Gastroesophageal sphincter (tissue), 4 donors: ENCODE results near the gene BCDIN3D. TPM values are rescaled to one million over a fixed set of nuclear protein-coding genes. Genes with fewer than 3 reads are reported as not detected.
A peak's percentile ranks its signal among the peaks of the same experiment; 100 is the strongest.

Experiments
- ATAC-seq: fragments of 150-250 bp; one replicate; pipeline ENCODE4 v1.9.1; 2016; ENCODE audit warnings: mild to moderate bottlenecking, moderate library complexity
- H3K27ac ChIP-seq, 4 donors: fragments of 200-600 bp; sonication (generic) in 3 of 4; 1 replicate in 3 of 4; 2 replicates in 1 of 4; pipeline ENCODE4 v1.5.1; 2016 to 2019
- H3K27me3 ChIP-seq: fragments of 200-600 bp; sonication (generic); one replicate; pipeline ENCODE4 v1.5.1; 2019
- H3K36me3 ChIP-seq, 2 donors: fragments of 200-600 bp; sonication (generic); one replicate each; pipeline ENCODE4 v1.5.1; 2019; ENCODE audit warnings: control low read depth in 1 of 2
- H3K4me1 ChIP-seq, 3 donors: fragments of 200-600 bp; sonication (generic); 1 replicate in 2 of 3; 2 replicates in 1 of 3; pipeline ENCODE4 v1.5.1; 2016 to 2019; ENCODE audit warnings: control low read depth in 2 of 3
- H3K4me3 ChIP-seq, 2 donors: fragments of 200-600 bp; sonication (generic); one replicate each; pipeline ENCODE4 v1.5.1; 2019; ENCODE audit warnings: mild to moderate bottlenecking in 1 of 2, moderate library complexity in 1 of 2
- H3K9me3 ChIP-seq, 3 donors: fragments of 200-600 bp; sonication (generic); one replicate each; pipeline ENCODE4 v1.5.1; 2017 to 2019; ENCODE audit warnings: control low read depth in 2 of 3
- CTCF ChIP-seq, 4 experiments: fragments of 200-600 bp in 2 of 4; fragments of 450-650 bp in 2 of 4; sonication (generic) in 1 of 4; IDR thresholded peaks; one replicate each; pipeline ENCODE4 v1.5.1; 2017 to 2019; ENCODE audit warnings: antibody characterized with exemption in 4 of 4, mild to moderate bottlenecking in 2 of 4, moderate library complexity in 2 of 4
- EP300 ChIP-seq: sonication (generic); formaldehyde crosslinking; IDR thresholded peaks from one replicate; pipeline ENCODE4 v1.6.1; 2017; ENCODE audit warnings: antibody characterized with exemption, mild to moderate bottlenecking
- POLR2A ChIP-seq, 2 donors: fragments of 450-650 bp; IDR thresholded peaks; one replicate each; pipeline ENCODE4 v1.6.1; 2017; ENCODE audit warnings: antibody characterized with exemption in 2 of 2, mild to moderate bottlenecking in 2 of 2, moderate library complexity in 1 of 2
- POLR2AphosphoS5 ChIP-seq: sonication (generic); formaldehyde crosslinking; IDR thresholded peaks from one replicate; pipeline ENCODE4 v1.6.1; 2017; ENCODE audit warnings: antibody characterized with exemption
- WGBS, 2 donors: methylation state at CpG; one replicate each; pipeline ENCODE4 v1.1.5; 2018; ENCODE audit warnings: low coverage in 1 of 2; 5-methylcytosine and 5-hydroxymethylcytosine counted together
- total RNA-seq, 4 donors: library from RNA; depleted of rRNA; stranded (reverse); fragments of >200 nt; gene quantifications; one replicate each; pipeline ENCODE4 v1.1.0, GENCODE V29; 2016

Gene BCDIN3D
- total RNA-seq, 4 donors from 2014 or later: 2.6 to 4.7 (median 3.4) TPM

DNA sequence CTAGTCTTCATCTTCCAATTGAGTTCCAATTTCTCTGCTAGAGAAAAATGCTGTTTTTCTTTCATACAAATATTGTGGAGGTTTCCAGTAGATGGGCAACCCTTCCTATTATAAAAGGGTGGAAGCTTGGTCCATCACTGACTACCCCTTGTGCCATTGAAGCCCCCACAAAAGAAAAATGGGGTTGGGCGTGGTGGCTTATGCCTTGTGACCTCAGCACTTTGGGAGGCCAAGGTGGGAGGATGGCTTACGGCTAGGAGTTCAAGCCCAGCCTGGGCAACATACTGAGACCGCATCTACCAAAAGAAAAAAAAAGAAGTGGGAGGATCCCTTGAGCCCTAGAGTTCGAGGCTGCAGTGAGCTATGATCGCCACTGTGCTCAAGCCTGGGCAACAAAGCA is 37.5 kb downstream of the BCDIN3D start:
- TF ChIP-seq EP300 (no peak), CTCF (IDR thresholded peaks at IDR 0.05) (no peak), POLR2AphosphoS5 (no peak), POLR2A (IDR thresholded peaks at IDR 0.05) (no peak)
- no peaks in the 10 kb centered on the region for H3K9me3 ChIP-seq
- no peaks in the 10 kb centered on the region for H3K27me3 ChIP-seq
- H3K4me1 ChIP-seq: peaks cover 0 to 46% (median 12%) of the 10 kb centered on the region in 3 donors
- no peak for ATAC-seq
- WGBS, 2 donors: 92 to 95% methylated on average over 2 to 3 of the region's 5 CpGs
- no peak overlapping the region for H3K4me3 ChIP-seq
- H3K27ac ChIP-seq: no peak overlapping the region
- peaks cover 0 to 63% of the 10 kb centered on the region in 2 donors for H3K36me3 ChIP-seq

GRCh38 chr12:49804821-49805220 is 38.1 kb downstream of the BCDIN3D start:
- Histone ChIP-seq H3K27ac (no peak overlapping the region), H3K4me3 (no peak overlapping the region), H3K4me1 (peaks cover 0 to 40% (median 10%) of the 10 kb centered on the region in 3 donors), H3K27me3 (no peaks in the 10 kb centered on the region), H3K9me3 (no peaks in the 10 kb centered on the region), H3K36me3 (peaks cover 0 to 69% of the 10 kb centered on the region in 2 donors)
- TF ChIP-seq CTCF (IDR thresholded peaks at IDR 0.05) (no peak), EP300 (no peak), POLR2A (IDR thresholded peaks at IDR 0.05) (no peak), POLR2AphosphoS5 (no peak)
- no peak for ATAC-seq
- WGBS, 2 donors: 85 to 100% methylated on average over 3 to 8 of the region's 10 CpGs

DNA sequence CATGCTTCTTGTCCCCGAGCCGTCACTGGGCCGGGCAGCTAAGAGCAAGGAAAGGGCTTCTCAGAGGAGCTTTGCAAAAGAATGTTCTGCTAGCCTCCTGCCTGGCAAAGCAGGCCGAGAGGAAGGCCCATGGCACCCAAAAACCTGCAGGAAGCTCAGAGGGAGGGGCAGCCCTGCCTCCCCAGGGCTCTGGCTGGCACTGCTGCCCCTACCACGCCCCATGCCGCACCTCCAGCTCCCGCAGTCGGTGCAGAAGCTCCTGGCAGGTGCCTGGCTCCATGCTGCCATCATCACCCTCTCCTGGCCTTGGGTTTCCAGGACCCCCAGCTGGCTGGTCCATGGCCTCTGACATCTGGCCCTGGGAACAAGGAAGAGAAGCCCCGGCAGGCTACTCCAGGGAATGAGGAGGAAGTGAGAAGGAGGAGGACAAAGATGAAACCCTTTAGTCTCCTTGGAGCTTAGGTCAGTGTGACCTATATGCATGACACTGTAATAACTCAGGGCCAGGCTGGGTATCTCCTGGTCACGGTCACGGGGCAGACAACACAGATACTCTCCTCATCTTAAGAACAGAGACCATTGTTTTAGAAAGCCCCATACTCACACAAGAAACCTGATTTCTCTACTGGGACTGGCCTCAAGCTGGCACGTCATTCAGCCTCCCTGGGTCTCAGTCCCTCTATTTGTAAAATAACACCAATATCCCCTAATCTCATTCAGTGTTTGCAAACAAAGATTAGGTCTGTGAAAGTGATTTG is 39.0 kb downstream of the BCDIN3D start:
- TF ChIP-seq POLR2A (IDR thresholded peaks at IDR 0.05) (no peak), EP300 (no peak), POLR2AphosphoS5 (no peak), CTCF (IDR thresholded peaks at IDR 0.05) (no peak)
- Histone ChIP-seq H3K27ac (no peak overlapping the region), H3K36me3 (peaks cover 0 to 79% of the 10 kb centered on the region in 2 donors), H3K27me3 (no peaks in the 10 kb centered on the region), H3K9me3 (no peaks in the 10 kb centered on the region), H3K4me1 (peaks cover 0 to 30% (median 7%) of the 10 kb centered on the region in 3 donors), H3K4me3 (no peak overlapping the region)
- 90 to 95% methylated on average over 3 to 4 of the region's 12 CpGs for WGBS, 2 donors
- ATAC-seq: no peak

DNA sequence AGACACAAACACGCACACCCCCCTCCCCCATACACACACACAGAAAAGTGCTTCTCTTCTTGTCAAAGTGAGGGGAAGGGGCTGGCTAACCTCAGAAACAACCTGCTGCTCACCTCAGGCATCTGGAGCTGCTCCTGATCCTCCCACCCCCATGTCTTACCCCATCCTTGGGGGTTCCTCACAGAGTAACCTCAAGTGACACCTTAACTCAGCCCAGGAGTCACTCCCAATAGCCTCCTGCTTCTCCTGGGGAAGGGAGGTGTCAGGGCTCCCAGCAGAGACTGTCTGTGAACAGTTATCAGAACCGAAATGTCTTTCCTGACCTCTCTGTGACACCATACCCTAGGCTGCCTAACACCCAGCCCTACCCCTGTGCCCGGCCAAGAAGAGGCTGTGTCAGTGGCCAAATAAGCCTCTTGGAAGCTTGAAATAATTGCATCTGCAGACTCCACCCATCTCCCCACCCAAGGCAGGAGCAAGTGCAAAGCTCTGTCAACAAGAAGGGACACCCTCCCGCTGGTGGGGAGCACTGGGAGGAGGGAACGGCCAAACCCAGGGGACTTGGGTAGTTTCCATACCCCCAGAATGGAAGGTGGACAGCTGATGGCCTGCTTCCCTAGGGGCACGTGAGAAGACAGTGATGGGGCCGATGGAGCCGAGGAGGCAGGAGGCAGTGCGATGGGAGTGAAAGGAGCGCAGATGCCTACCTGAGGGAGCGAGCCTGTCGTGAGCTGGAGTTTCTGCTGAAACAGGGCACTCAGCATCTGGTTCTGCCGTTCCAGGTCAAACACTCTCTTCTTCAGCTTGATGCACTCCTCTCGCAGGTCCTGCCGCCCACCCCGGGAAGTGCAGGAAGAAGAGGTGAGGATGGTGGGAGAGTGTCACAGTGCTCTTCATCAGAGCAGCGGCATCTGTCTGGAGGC is 41.5 kb downstream of the BCDIN3D start:
- H3K36me3 ChIP-seq: peaks cover 0 to 97% of the 10 kb centered on the region in 2 donors
- H3K4me3 ChIP-seq: no peak overlapping the region
- TF ChIP-seq POLR2AphosphoS5 (no peak), POLR2A (IDR thresholded peaks at IDR 0.05) (no peak), CTCF (IDR thresholded peaks at IDR 0.05) (no peak), EP300 (no peak)
- peak overlapping the region in 1 of 4 donors; percentile 25 for H3K27ac ChIP-seq
- no peaks in the 10 kb centered on the region for H3K9me3 ChIP-seq
- peak; percentile 44 for ATAC-seq
- peaks cover 0 to 10% (median 0%) of the 10 kb centered on the region in 3 donors for H3K4me1 ChIP-seq
- WGBS, 2 donors: 91 to 100% methylated on average over 3 to 8 of the region's 17 CpGs
- H3K27me3 ChIP-seq: no peaks in the 10 kb centered on the region
